Occipital lobe (tissue), 2 donors: ENCODE measurements around the gene COL24A1. TPM values are rescaled to one million over a fixed set of nuclear protein-coding genes. Genes with fewer than 3 reads are reported as not detected.
"Not testable (repeated sequence)": the region's sequence is repeated elsewhere in the genome, so short reads cannot be mapped to it uniquely, and the experiment has no call there.

ENCODE experiments used
- DNase-seq: peaks from one replicate; lab custom pipeline; 2025; lab: John Stamatoyannopoulos, UW
- total RNA-seq: library from RNA; depleted of rRNA; stranded (reverse); fragments of >200 nt; gene quantifications from one replicate; pipeline ENCODE4 v1.2.3, GENCODE V29; 2014

Gene COL24A1
- total RNA-seq, 1 donor from 2014 or later: 0.78 TPM

GRCh38 chr1:85998105-85998855, 158.3 kb downstream of the COL24A1 start:
- no peak for DNase-seq

- DNase-seq: no peak
These were observed 163.8 kb downstream of the COL24A1 start for GRCh38 chr1:85992791-85993190.

- no peak for DNase-seq
These were observed 165.3 kb downstream of the COL24A1 start for GRCh38 chr1:85991261-85991660.

GRCh38 chr1:85984636-85985035, 171.9 kb downstream of the COL24A1 start:
- no peak for DNase-seq

- no peak for DNase-seq
These were observed 173.3 kb downstream of the COL24A1 start for GRCh38 chr1:85983316-85983715.

GRCh38 chr1:85976516-85977205, 179.9 kb downstream of the COL24A1 start:
- no peak for DNase-seq

- no peak for DNase-seq
These were observed 180.6 kb downstream of the COL24A1 start for GRCh38 chr1:85975912-85976371.

- no peak for DNase-seq
These were observed 194.1 kb downstream of the COL24A1 start for GRCh38 chr1:85962457-85962856.

- DNase-seq: no peak
These were observed 198.8 kb downstream of the COL24A1 start for GRCh38 chr1:85957760-85958159.

- DNase-seq: not testable (repeated sequence)
These were observed 201.4 kb downstream of the COL24A1 start for GRCh38 chr1:85955218-85955617.

- no peak for DNase-seq
These were observed 204.1 kb downstream of the COL24A1 start for GRCh38 chr1:85952460-85952859.

- DNase-seq: no peak
These were observed 209.4 kb downstream of the COL24A1 start for GRCh38 chr1:85947186-85947585.

GRCh38 chr1:85943945-85944344, 212.6 kb downstream of the COL24A1 start:
- no peak for DNase-seq

GRCh38 chr1:85943526-85943925, 213.0 kb downstream of the COL24A1 start:
- no peak for DNase-seq

- no peak for DNase-seq
These were observed 215.8 kb downstream of the COL24A1 start for GRCh38 chr1:85940656-85941306.

GRCh38 chr1:85938829-85939228, 217.7 kb downstream of the COL24A1 start:
- DNase-seq: no peak

GRCh38 chr1:85936470-85936869, 220.1 kb downstream of the COL24A1 start:
- no peak for DNase-seq

- DNase-seq: no peak
These were observed 220.5 kb downstream of the COL24A1 start for GRCh38 chr1:85936057-85936456.

GRCh38 chr1:85935234-85935633, 221.3 kb downstream of the COL24A1 start:
- DNase-seq: no peak

- no peak for DNase-seq
These were observed 222.1 kb downstream of the COL24A1 start for GRCh38 chr1:85934516-85934915.

- DNase-seq: no peak
These were observed 222.6 kb downstream of the COL24A1 start for GRCh38 chr1:85933961-85934360.

- no peak for DNase-seq
These were observed 244.8 kb downstream of the COL24A1 start for GRCh38 chr1:85911742-85912141.
